ENCODE results near the gene CDYL. TPM values are rescaled to one million over a fixed set of nuclear protein-coding genes. Genes with fewer than 3 reads are reported as not detected.

The CDYL gene
- total and polyA plus RNA-seq, 8 donors = 26.9 to 32.3 (median 29.1) TPM

DNA sequence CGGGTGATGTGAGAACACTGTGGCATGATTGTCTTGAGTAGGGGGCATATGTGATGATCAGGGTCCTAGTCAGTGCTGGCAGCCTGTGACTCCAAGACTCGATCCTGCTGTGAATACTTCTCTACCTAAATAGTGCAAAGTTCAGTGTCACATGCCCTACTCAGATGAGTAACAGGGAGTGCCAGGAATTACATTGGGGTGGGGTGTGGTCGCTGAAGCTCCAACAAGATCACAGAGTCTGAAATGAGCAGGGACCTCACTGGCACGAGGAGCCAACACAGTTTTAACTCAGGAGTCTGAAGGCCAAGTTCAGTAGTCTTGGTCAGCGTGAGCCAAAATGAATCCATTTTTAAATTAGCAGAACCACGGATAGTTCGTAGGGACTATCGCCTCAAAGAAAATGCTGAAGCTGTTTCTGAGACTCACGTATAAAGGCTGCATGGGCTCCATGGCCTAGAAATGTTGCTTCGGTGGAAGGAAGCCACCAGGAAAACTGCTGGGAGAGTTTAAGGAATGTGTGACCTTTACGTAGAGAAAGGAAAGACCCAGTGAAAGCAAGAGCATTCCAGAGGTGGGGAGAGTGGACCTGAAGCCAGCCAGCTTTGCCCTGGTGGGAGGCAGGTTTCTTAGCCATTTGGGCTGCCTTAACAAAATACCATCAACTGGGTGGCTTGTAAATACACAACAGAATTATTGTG, 155.5 kb downstream of the CDYL start:
- H3K4me3 ChIP-seq = no peak overlapping the region
- H3K27me3 ChIP-seq = no peaks in the 10 kb centered on the region
- DNase-seq (no peak), ATAC-seq (peak; percentile 35)
- TF ChIP-seq, protein P1, sequence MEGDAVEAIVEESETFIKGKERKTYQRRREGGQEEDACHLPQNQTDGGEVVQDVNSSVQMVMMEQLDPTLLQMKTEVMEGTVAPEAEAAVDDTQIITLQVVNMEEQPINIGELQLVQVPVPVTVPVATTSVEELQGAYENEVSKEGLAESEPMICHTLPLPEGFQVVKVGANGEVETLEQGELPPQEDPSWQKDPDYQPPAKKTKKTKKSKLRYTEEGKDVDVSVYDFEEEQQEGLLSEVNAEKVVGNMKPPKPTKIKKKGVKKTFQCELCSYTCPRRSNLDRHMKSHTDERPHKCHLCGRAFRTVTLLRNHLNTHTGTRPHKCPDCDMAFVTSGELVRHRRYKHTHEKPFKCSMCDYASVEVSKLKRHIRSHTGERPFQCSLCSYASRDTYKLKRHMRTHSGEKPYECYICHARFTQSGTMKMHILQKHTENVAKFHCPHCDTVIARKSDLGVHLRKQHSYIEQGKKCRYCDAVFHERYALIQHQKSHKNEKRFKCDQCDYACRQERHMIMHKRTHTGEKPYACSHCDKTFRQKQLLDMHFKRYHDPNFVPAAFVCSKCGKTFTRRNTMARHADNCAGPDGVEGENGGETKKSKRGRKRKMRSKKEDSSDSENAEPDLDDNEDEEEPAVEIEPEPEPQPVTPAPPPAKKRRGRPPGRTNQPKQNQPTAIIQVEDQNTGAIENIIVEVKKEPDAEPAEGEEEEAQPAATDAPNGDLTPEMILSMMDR (IDR thresholded peaks at IDR 0.05) = no peak
- intact Hi-C loops (cut with DNase I) = loop anchor here in 1 of 2 donors (10.0 kb wide), 1 partner anchor 147 kb away; no protein-coding TSS in a partner anchor
- peaks cover 0 to 12% of the 10 kb centered on the region in 2 donors for H3K4me1 ChIP-seq
- no peaks in the 10 kb centered on the region for H3K9me3 ChIP-seq
- H3K27ac ChIP-seq = no peak overlapping the region
- peaks cover 0 to 6% of the 10 kb centered on the region in 2 donors for H3K36me3 ChIP-seq

DNA sequence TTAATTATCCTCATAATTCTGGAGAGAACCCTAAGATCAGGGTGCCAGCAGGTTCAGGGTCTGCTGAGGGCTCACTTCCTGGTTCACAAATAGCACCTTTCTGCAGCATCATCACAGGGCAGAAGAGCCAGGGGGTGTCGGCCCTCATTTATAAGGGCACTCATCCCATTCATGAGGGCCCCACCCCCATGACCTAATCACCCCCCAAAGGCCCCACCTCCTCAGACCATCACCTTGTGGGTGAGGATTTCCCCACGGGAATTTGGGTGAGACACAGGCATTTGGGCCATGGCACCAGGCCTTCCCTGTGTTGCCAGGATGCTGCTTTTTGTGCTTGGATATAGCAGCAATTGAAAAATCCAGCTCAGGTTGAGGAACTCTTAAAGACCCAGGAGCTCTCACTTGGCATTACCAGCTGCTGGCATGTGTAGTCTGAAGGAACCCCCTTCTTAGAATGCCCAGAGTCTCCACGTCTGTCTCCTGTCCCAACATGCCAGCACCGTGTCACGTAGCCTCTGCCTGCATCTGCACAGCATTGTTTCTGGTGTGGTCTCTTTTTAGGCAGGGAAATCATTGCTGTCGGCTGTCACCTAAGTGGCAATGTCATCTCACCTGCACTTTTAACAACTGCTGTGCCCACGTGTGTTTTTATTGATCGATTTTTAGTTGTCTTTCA, 156.2 kb downstream of the CDYL start:
- ATAC-seq (no peak), DNase-seq (no peak)
- TF ChIP-seq, protein P1 (IDR thresholded peaks at IDR 0.05) = no peak
- intact Hi-C loops (cut with DNase I) = loop anchor here in 1 of 2 donors (10.0 kb wide), 1 partner anchor 148 kb away; no protein-coding TSS in a partner anchor
- Histone ChIP-seq H3K36me3 (peaks cover 0 to 6% of the 10 kb centered on the region in 2 donors), H3K27me3 (no peaks in the 10 kb centered on the region), H3K9me3 (no peaks in the 10 kb centered on the region), H3K4me1 (peaks cover 0 to 13% of the 10 kb centered on the region in 2 donors), H3K27ac (no peak overlapping the region), H3K4me3 (no peak overlapping the region)

DNA sequence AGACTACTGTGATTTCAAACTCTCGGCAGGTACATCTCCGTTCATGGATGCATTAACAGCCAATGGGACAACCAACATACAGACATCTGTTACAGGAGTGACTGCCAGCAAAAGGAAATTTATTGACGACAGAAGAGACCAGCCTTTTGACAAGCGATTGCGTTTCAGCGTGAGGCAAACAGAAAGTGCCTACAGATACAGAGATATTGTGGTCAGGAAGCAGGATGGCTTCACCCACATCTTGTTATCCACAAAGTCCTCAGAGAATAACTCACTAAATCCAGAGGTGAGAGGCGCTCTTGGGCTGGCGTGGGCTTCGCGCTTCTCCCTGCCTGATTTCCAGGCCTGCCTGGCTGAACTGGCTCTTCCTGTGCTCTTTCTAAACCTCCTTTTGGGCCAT, 159.3 kb downstream of the CDYL start:
- ATAC-seq = no peak
- Histone ChIP-seq H3K36me3 (peaks cover 0 to 6% of the 10 kb centered on the region in 2 donors), H3K4me1 (peaks cover 0 to 13% of the 10 kb centered on the region in 2 donors), H3K4me3 (no peak overlapping the region), H3K27ac (no peak overlapping the region), H3K27me3 (no peaks in the 10 kb centered on the region), H3K9me3 (no peaks in the 10 kb centered on the region)
- TF ChIP-seq, protein P1 (IDR thresholded peaks at IDR 0.05) = no peak
- intact Hi-C loops (cut with DNase I) = loop anchor here in 1 of 2 donors (10.0 kb wide), 1 partner anchor 151 kb away; no protein-coding TSS in a partner anchor
- DNase-seq = no peak

DNA sequence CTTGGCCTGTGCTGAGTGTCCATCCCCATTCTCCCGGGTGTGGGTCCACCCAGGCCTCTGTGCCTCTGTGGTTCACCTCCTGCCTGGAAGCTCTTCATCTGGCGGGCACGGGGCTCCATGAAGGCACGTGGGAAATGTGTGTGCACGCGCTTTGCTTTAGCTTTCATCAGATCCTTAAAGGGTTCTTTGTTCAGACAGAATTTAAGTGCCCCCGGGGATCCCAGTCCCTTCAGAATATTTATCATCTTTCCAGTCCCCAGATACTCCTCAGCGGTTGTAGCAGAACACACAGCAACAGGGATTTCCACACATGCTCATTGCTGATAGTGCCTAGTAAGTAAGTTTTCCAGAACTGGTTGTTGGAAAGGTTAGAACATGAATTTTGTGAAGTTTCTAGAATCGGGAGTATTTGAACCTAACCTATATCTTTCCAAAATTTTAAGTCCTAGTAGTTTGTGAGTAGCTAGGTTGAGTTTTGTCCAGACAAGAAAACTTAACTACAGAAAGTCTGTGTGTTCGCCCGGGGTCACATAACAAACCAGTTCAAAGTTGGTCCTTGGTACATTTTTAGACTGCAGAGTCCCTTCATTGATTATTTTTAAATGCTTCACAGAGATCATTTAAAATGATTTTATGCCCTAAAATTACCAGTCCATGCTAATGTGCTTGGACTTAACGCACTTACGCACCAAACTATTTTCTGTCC, 159.9 kb downstream of the CDYL start:
- Histone ChIP-seq H3K4me3 (no peak overlapping the region), H3K36me3 (peaks cover 0 to 6% of the 10 kb centered on the region in 2 donors), H3K9me3 (no peaks in the 10 kb centered on the region), H3K27ac (no peak overlapping the region), H3K27me3 (no peaks in the 10 kb centered on the region), H3K4me1 (peaks cover 0 to 13% of the 10 kb centered on the region in 2 donors)
- ATAC-seq = no peak
- no peak for DNase-seq
- TF ChIP-seq, protein P1 (IDR thresholded peaks at IDR 0.05) = no peak
- intact Hi-C loops (cut with DNase I) = loop anchor here in 1 of 2 donors (10.0 kb wide), 1 partner anchor 151 kb away; no protein-coding TSS in a partner anchor

Data from left lung (tissue), 10 donors.